HepG2 (cell line): Measurements from ENCODE around the gene NT5C3B. TPM values are rescaled to one million over a fixed set of nuclear protein-coding genes. Genes with fewer than 3 reads are reported as not detected.
A peak's percentile ranks its signal among the peaks of the same experiment; 100 is the strongest.

Experiments
- AGO2 ChIP-seq: fragments of 200-400 bp; formaldehyde crosslinking; optimal IDR thresholded peaks from 2 replicates; pipeline ENCODE3; 2017; ENCODE audit warnings: mild to moderate bottlenecking, low read depth, low read length, moderate library complexity
- ARNTL ChIP-seq: sonication (generic); formaldehyde crosslinking; IDR thresholded peaks from 2 replicates; pipeline ENCODE4 v1.4.0; 2020; ENCODE audit warnings: mild to moderate bottlenecking, missing genetic modification reagents
- ATF7-NPFF ChIP-seq: sonication (generic); formaldehyde crosslinking; IDR thresholded peaks from 2 replicates; pipeline ENCODE4 v1.8.1; 2023; ENCODE audit warnings: mild to moderate bottlenecking, low read depth, missing genetic modification reagents, moderate library complexity
- CREB1 ChIP-seq, 2 experiments: fragments of 450-650 bp in 1 of 2; IDR thresholded peaks; 2 replicates each; pipeline ENCODE4 v1.6.1; 2016 to 2017; ENCODE audit warnings: control low read depth in 1 of 2, mild to moderate bottlenecking in 1 of 2, missing compliant biosample characterization in 1 of 2, missing genetic modification characterization in 1 of 2
- DNMT1 ChIP-seq: sonication (generic); formaldehyde crosslinking; IDR thresholded peaks from 2 replicates; pipeline ENCODE4 v1.5.1; 2020; ENCODE audit warnings: mild to moderate bottlenecking, missing genetic modification reagents
- FOXM1 ChIP-seq: sonication (generic); formaldehyde crosslinking; IDR thresholded peaks from 2 replicates; pipeline ENCODE4 v1.5.0; 2020; ENCODE audit warnings: missing genetic modification reagents
- GLI4 ChIP-seq: sonication (generic); formaldehyde crosslinking; IDR thresholded peaks from 2 replicates; pipeline ENCODE4 v1.5.1; 2020; ENCODE audit warnings: missing genetic modification reagents, mild to moderate bottlenecking, moderate library complexity, borderline replicate concordance
- HCFC1 ChIP-seq: fragments of 150-350 bp; IDR thresholded peaks from 2 replicates; pipeline ENCODE4 v1.6.1; 2014; ENCODE audit warnings: low read depth, low read length
- HNRNPUL1 ChIP-seq: fragments of 200-400 bp; formaldehyde crosslinking; IDR thresholded peaks from 2 replicates; pipeline ENCODE4 v1.6.1; 2017; ENCODE audit warnings: low read depth, mild to moderate bottlenecking, low read length, moderate library complexity
- KDM4B ChIP-seq: sonication (generic); formaldehyde crosslinking; IDR thresholded peaks from 2 replicates; pipeline ENCODE4 v1.4.0; 2020; ENCODE audit warnings: missing genetic modification reagents
- MBNL3 ChIP-seq: fragments of 250-450 bp; sonication (Bioruptor Pico); conservative IDR thresholded peaks from 2 replicates; pipeline ENCODE4 v1.8.0; 2022; ENCODE audit warnings: mild to moderate bottlenecking, inconsistent platforms
- MED13 ChIP-seq: sonication (generic); formaldehyde crosslinking; IDR thresholded peaks from 2 replicates; pipeline ENCODE4 v1.5.0; 2020; ENCODE audit warnings: missing genetic modification reagents
- MTF2 ChIP-seq: sonication (generic); formaldehyde crosslinking; IDR thresholded peaks from 2 replicates; pipeline ENCODE4 v1.5.0; 2020; ENCODE audit warnings: missing genetic modification reagents, borderline replicate concordance
- NFIC ChIP-seq: IDR thresholded peaks from 2 replicates; pipeline ENCODE4 v1.6.1; 2012; ENCODE audit warnings: mild to moderate bottlenecking, low read length, inconsistent platforms
- NR2F6 ChIP-seq, 2 experiments: IDR thresholded peaks; 2 replicates each; pipeline ENCODE4 v1.6.1; 2016; ENCODE audit warnings: antibody characterized with exemption in 1 of 2, mild to moderate bottlenecking in 1 of 2
- RFX5 ChIP-seq: IDR thresholded peaks from 2 replicates; pipeline ENCODE4 v1.6.1; 2011; ENCODE audit warnings: low read depth, low read length, improper control_type of control experiment
- SIX4 ChIP-seq: sonication (generic); formaldehyde crosslinking; IDR thresholded peaks from 2 replicates; pipeline ENCODE4 v1.4.0; 2020; ENCODE audit warnings: missing genetic modification reagents
- TAF15 ChIP-seq: fragments of 200-400 bp; formaldehyde crosslinking; IDR thresholded peaks from one replicate; pipeline ENCODE4 v1.6.1; 2018; ENCODE audit warnings: mild to moderate bottlenecking, low read depth, low read length; ENCODE audit not compliant: poor library complexity, severe bottlenecking
- XRCC5 ChIP-seq: fragments of 200-400 bp; formaldehyde crosslinking; optimal IDR thresholded peaks from 2 replicates; pipeline ENCODE3; 2017; ENCODE audit warnings: mild to moderate bottlenecking, low read length
- ZMYM4 ChIP-seq: sonication (generic); formaldehyde crosslinking; IDR thresholded peaks from 2 replicates; pipeline ENCODE4 v1.8.1; 2023; ENCODE audit warnings: mild to moderate bottlenecking, missing genetic modification reagents
- ZNF446 ChIP-seq: sonication (generic); formaldehyde crosslinking; IDR thresholded peaks from 2 replicates; pipeline ENCODE4 v1.5.0; 2020; ENCODE audit warnings: mild to moderate bottlenecking, missing genetic modification reagents
- ZNF703 ChIP-seq: sonication (generic); formaldehyde crosslinking; IDR thresholded peaks from 2 replicates; pipeline ENCODE4 v1.5.1; 2020; ENCODE audit warnings: missing genetic modification reagents, mild to moderate bottlenecking, moderate library complexity, borderline replicate concordance
- polyA plus RNA-seq, 8 experiments: library from polyadenylated mRNA; depleted of rRNA in 3 of 8; stranded (reverse) in 7 of 8; unstranded in 1 of 8; fragments of >200 nt; fragmentation: Illumina TruSeq in 4 of 8; extraction: Trizol in 4 of 8; gene quantifications; 2 replicates each; pipeline versions ENCODE4 v1.2.1 to v1.2.3, GENCODE V29; 2011 to 2016; ENCODE audit warnings: low read depth in 4 of 8, missing spikeins in 1 of 8, mixed read lengths in 1 of 8; ENCODE audit not compliant: insufficient read depth in 1 of 8
- total RNA-seq, 5 experiments: library from RNA; depleted of rRNA; stranded (reverse); fragments of >200 nt; fragmentation: Illumina TruSeq; extraction: Trizol; gene quantifications; 2 replicates each; pipeline ENCODE4 v1.2.3, GENCODE V29; 2016; ENCODE audit warnings: low read depth in 1 of 5
- TF ChIP-seq, protein P1 (sequence below): sonication (generic); formaldehyde crosslinking; IDR thresholded peaks from 2 replicates; pipeline ENCODE4; 2020; ENCODE audit warnings: missing genetic modification reagents, mild to moderate bottlenecking, borderline replicate concordance
- TF ChIP-seq, protein P2 (sequence below): sonication (generic); formaldehyde crosslinking; IDR thresholded peaks from 2 replicates; pipeline ENCODE4 v1.4.0; 2020; ENCODE audit warnings: missing genetic modification reagents, mild to moderate bottlenecking, borderline replicate concordance

Gene NT5C3B
- total and polyA plus RNA-seq, 2 of the 13 experiments (the other 11 are each of a cell fraction or from before 2014, with no cell fraction given), result 104 to 126 TPM

DNA sequence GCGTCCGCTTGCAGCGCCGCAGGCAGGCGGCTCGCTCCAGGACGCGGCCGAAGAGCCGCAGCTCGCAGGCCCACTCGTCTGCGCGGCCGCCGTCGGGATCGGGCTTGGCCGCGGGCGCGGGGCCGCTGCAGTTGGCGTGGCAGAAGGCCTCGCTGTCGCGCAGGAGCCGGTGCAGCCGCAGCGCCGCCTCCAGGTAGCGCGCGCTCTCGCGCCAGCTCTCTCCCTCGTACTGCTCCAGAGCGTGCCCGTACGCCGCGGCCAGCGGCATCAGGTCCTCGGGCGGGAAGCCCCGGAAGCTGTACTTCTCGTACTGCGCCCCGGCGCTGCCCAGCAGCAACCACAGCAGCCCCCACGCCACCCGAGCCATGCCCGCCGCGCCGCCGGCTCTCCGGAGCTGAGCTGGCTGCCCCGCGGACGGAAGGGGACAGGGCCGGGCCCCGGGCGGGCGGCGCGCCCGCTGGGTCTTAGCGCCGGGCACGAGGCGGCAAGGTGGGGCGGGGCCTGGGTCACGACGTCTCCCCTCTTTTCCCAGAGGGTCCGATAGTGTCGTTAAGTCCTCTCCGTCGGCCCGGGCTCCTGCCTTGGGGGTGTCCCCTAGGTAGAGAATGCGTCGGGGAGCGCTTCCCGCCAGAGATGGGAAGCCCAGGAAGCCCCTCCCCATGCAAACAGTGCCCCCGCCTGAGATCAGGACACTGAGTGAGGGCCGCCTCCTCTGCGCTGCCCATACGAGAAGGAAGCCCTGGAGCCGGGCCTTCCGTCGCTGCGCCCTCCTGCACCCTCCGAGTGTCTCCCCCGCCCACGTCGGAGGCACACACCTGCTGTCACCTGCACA lies 24.3 kb downstream of the NT5C3B start, which contains the start of gene P3H4 (continued):
- TF ChIP-seq, protein P1, sequence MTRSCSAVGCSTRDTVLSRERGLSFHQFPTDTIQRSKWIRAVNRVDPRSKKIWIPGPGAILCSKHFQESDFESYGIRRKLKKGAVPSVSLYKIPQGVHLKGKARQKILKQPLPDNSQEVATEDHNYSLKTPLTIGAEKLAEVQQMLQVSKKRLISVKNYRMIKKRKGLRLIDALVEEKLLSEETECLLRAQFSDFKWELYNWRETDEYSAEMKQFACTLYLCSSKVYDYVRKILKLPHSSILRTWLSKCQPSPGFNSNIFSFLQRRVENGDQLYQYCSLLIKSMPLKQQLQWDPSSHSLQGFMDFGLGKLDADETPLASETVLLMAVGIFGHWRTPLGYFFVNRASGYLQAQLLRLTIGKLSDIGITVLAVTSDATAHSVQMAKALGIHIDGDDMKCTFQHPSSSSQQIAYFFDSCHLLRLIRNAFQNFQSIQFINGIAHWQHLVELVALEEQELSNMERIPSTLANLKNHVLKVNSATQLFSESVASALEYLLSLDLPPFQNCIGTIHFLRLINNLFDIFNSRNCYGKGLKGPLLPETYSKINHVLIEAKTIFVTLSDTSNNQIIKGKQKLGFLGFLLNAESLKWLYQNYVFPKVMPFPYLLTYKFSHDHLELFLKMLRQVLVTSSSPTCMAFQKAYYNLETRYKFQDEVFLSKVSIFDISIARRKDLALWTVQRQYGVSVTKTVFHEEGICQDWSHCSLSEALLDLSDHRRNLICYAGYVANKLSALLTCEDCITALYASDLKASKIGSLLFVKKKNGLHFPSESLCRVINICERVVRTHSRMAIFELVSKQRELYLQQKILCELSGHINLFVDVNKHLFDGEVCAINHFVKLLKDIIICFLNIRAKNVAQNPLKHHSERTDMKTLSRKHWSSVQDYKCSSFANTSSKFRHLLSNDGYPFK (CRISPR knock-in tag), result 0 out of 2 replicates have a peak, but pooled peaks have one; percentile 40
- TF ChIP-seq SIX4 (CRISPR knock-in tag), result no peak
- no peak; the same call in 1 of the 2 replicates for TF ChIP-seq NFIC
- TF ChIP-seq AGO2, result peak; percentile 40
- 0 out of 2 replicates have a peak, but pooled peaks have one; percentile 31 for TF ChIP-seq DNMT1 (CRISPR knock-in tag)
- TF ChIP-seq MBNL3, result no peak
- TF ChIP-seq ZMYM4 (CRISPR knock-in tag), result peak; percentile 49
- no peak for TF ChIP-seq HNRNPUL1
- TF ChIP-seq RFX5, result no peak
- TF ChIP-seq TAF15, result peak; percentile 30
- TF ChIP-seq, protein P2, sequence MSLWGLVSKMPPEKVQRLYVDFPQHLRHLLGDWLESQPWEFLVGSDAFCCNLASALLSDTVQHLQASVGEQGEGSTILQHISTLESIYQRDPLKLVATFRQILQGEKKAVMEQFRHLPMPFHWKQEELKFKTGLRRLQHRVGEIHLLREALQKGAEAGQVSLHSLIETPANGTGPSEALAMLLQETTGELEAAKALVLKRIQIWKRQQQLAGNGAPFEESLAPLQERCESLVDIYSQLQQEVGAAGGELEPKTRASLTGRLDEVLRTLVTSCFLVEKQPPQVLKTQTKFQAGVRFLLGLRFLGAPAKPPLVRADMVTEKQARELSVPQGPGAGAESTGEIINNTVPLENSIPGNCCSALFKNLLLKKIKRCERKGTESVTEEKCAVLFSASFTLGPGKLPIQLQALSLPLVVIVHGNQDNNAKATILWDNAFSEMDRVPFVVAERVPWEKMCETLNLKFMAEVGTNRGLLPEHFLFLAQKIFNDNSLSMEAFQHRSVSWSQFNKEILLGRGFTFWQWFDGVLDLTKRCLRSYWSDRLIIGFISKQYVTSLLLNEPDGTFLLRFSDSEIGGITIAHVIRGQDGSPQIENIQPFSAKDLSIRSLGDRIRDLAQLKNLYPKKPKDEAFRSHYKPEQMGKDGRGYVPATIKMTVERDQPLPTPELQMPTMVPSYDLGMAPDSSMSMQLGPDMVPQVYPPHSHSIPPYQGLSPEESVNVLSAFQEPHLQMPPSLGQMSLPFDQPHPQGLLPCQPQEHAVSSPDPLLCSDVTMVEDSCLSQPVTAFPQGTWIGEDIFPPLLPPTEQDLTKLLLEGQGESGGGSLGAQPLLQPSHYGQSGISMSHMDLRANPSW (CRISPR knock-in tag), result peak; percentile 70; the same call in 1 of the 2 replicates
- TF ChIP-seq FOXM1 (CRISPR knock-in tag), result no peak
- TF ChIP-seq MED13 (CRISPR knock-in tag), result peak; percentile 74
- peak; percentile 99; the same call in 1 of the 2 replicates for TF ChIP-seq GLI4 (CRISPR knock-in tag)
- TF ChIP-seq HCFC1, result no peak
- TF ChIP-seq KDM4B, result peak; percentile 32; the same call in 1 of the 2 replicates
- no peak for TF ChIP-seq ARNTL (CRISPR knock-in tag)
- no peak for TF ChIP-seq NR2F6 (IDR thresholded peaks at IDR 0.05)
- no peak for TF ChIP-seq NR2F6 (CRISPR knock-in tag; IDR thresholded peaks at IDR 0.05)
- peak; percentile 75 for TF ChIP-seq XRCC5
- peak; percentile 96; the same call in 1 of the 2 replicates for TF ChIP-seq ATF7-NPFF (CRISPR knock-in tag)
- no peak for TF ChIP-seq CREB1 (IDR thresholded peaks at IDR 0.05)
- TF ChIP-seq CREB1 (CRISPR knock-in tag; IDR thresholded peaks at IDR 0.05), result no peak
- TF ChIP-seq MTF2 (CRISPR knock-in tag), result 0 out of 2 replicates have a peak, but pooled peaks have one; percentile 50
- no peak for TF ChIP-seq ZNF703 (CRISPR knock-in tag)
- peak; percentile 95 for TF ChIP-seq ZNF446 (CRISPR knock-in tag)
